Osteoblast (primary cell): ENCODE data around the gene YTHDC1. TPM values are rescaled to one million over a fixed set of nuclear protein-coding genes. Genes with fewer than 3 reads are reported as not detected.

Experiments used
- DNase-seq: peaks from one replicate; pipeline ENCODE4 v3.0.0; 2011; ENCODE audit warnings: low spot score, mixed read lengths; ENCODE audit not compliant: insufficient read length; ENCODE audit errors: missing footprints
- H2AFZ ChIP-seq: 2 replicates; pipeline ENCODE4 v1.6.0; 2011; ENCODE audit warnings: mild to moderate bottlenecking, low read length
- H3K27ac ChIP-seq: 2 replicates; pipeline ENCODE4 v1.5.1; 2011; ENCODE audit warnings: mild to moderate bottlenecking, low read depth, low read length, moderate library complexity
- H3K27me3 ChIP-seq: 2 replicates; pipeline ENCODE4 v1.6.0; 2012; ENCODE audit warnings: mild to moderate bottlenecking, control low read depth, inconsistent platforms, low read length, moderate library complexity; ENCODE audit not compliant: insufficient read depth
- H3K36me3 ChIP-seq: 2 replicates; pipeline ENCODE4 v1.5.1; 2011; ENCODE audit warnings: mild to moderate bottlenecking, low read length, control low read depth, moderate library complexity; ENCODE audit not compliant: insufficient read depth
- H3K4me1 ChIP-seq: 2 replicates; pipeline ENCODE4 v1.5.1; 2011; ENCODE audit warnings: mild to moderate bottlenecking, low read length, control low read depth, moderate library complexity; ENCODE audit not compliant: insufficient read depth
- H3K4me2 ChIP-seq: 2 replicates; pipeline ENCODE4 v1.6.0; 2011; ENCODE audit warnings: mild to moderate bottlenecking, low read length; ENCODE audit not compliant: insufficient read depth
- H3K4me3 ChIP-seq: fragments of 200-600 bp; sonication (generic); 3 replicates; pipeline ENCODE4 v1.5.1; 2012; ENCODE audit warnings: mild to moderate bottlenecking, low read length, inconsistent platforms; ENCODE audit not compliant: insufficient read depth
- H3K79me2 ChIP-seq: 2 replicates; pipeline ENCODE4 v1.6.0; 2012; ENCODE audit warnings: mild to moderate bottlenecking, low read length, control low read depth, inconsistent platforms; ENCODE audit not compliant: insufficient read depth
- H3K9me3 ChIP-seq: 2 replicates; pipeline ENCODE4 v1.5.1; 2011; ENCODE audit warnings: low read depth, low read length, control low read depth
- H4K20me1 ChIP-seq: 2 replicates; pipeline ENCODE4 v1.6.0; 2012; ENCODE audit warnings: mild to moderate bottlenecking, low read length, control low read depth; ENCODE audit not compliant: insufficient read depth
- CTCF ChIP-seq: IDR thresholded peaks from 2 replicates; pipeline ENCODE4 v1.5.1; 2011; ENCODE audit warnings: mild to moderate bottlenecking, low read depth, low read length, moderate library complexity; ENCODE audit errors: extremely low read depth
- total RNA-seq: library from RNA; depleted of rRNA; stranded (reverse); fragments of >200 nt; gene quantifications from 2 replicates; pipeline ENCODE4 v1.2.3, GENCODE V29; 2012

Gene YTHDC1
- total RNA-seq, 1 donor: 40.2 TPM

GRCh38 chr4:68337522-68337921 lies 12.4 kb downstream of the YTHDC1 start:
- no peak for TF ChIP-seq CTCF
- H3K4me2 ChIP-seq: no peak overlapping the region

DNA sequence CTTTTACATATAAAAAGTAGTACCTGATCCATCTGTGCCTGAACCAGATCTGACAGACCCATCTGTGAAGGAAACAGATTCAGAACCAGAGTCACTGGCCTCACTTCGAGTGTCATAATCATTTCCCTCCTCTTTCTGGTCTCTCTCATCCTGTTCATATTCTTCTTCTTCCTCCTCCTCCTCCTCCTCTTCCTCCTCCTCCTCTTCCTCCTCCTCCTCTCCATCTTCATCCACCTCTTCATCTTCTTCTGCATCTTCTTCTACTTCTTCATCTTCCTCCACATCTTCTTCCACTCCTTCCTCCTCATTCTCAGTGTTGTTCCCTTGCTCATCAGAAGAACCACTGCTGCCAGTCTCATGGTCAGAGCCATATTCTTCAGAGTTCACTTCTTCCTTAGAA lies 12.9 kb downstream of the YTHDC1 start:
- H3K79me2 ChIP-seq: peaks cover 85% of the 10 kb centered on the region
- H3K27ac ChIP-seq: no peak overlapping the region
- H3K4me3 ChIP-seq: no peak overlapping the region
- H4K20me1 ChIP-seq: peaks cover 45% of the 10 kb centered on the region
- no peaks in the 10 kb centered on the region for H3K27me3 ChIP-seq
- no peak for DNase-seq
- peaks cover 37% of the 10 kb centered on the region for H3K36me3 ChIP-seq
- H2AFZ ChIP-seq: no peak overlapping the region
- H3K9me3 ChIP-seq: no peaks in the 10 kb centered on the region
- peaks cover 5% of the 10 kb centered on the region for H3K4me1 ChIP-seq
- no peak overlapping the region for H3K4me2 ChIP-seq
- TF ChIP-seq CTCF: no peak

More at GRCh38 chr4:68337522-68337921, 12.4 kb downstream of the YTHDC1 start:
- no peak overlapping the region for H3K27ac ChIP-seq
- H3K36me3 ChIP-seq: peaks cover 32% of the 10 kb centered on the region
- H3K4me1 ChIP-seq: peaks cover 10% of the 10 kb centered on the region
- DNase-seq: no peak
- no peaks in the 10 kb centered on the region for H3K9me3 ChIP-seq
- H3K4me3 ChIP-seq: no peak overlapping the region
- H3K27me3 ChIP-seq: no peaks in the 10 kb centered on the region
- H3K79me2 ChIP-seq: peaks cover 86% of the 10 kb centered on the region
- H2AFZ ChIP-seq: no peak overlapping the region
- H4K20me1 ChIP-seq: peaks cover 50% of the 10 kb centered on the region

DNA sequence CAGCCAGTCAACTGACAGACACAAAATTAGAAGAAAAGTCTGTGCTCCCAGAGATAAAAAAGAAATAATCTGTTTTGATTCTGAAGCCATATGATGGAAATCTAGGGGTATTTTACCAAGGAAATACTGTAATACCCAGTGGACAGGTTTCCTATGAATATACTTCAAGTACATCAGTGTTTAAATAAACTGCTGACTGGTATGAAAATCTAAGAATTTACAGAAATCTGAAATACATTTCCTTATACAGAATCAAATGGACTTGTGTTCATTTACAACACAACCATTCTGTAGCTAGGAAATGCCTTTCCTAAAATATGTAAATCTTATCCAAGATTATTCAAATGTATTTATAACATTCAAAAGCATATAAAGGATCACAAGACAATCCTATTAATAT lies 13.4 kb downstream of the YTHDC1 start:
- H3K36me3 ChIP-seq: peaks cover 42% of the 10 kb centered on the region
- no peak overlapping the region for H2AFZ ChIP-seq
- peaks cover 83% of the 10 kb centered on the region for H3K79me2 ChIP-seq
- H3K27me3 ChIP-seq: no peaks in the 10 kb centered on the region
- peaks cover 41% of the 10 kb centered on the region for H4K20me1 ChIP-seq
- no peak for DNase-seq
- H3K27ac ChIP-seq: no peak overlapping the region
- H3K4me2 ChIP-seq: no peak overlapping the region
- no peaks in the 10 kb centered on the region for H3K9me3 ChIP-seq
- TF ChIP-seq CTCF: no peak
- no peak overlapping the region for H3K4me3 ChIP-seq
- H3K4me1 ChIP-seq: no peaks in the 10 kb centered on the region

- peaks cover 21% of the 10 kb centered on the region for H3K79me2 ChIP-seq
- no peak overlapping the region for H3K4me2 ChIP-seq
- no peak overlapping the region for H3K4me3 ChIP-seq
- H3K4me1 ChIP-seq: no peaks in the 10 kb centered on the region
- no peak for TF ChIP-seq CTCF
- no peaks in the 10 kb centered on the region for H3K9me3 ChIP-seq
- H4K20me1 ChIP-seq: no peaks in the 10 kb centered on the region
- no peak for DNase-seq
- no peak overlapping the region for H3K27ac ChIP-seq
- no peak overlapping the region for H2AFZ ChIP-seq
- no peaks in the 10 kb centered on the region for H3K27me3 ChIP-seq
- peaks cover 76% of the 10 kb centered on the region for H3K36me3 ChIP-seq
Measured at GRCh38 chr4:68326141-68326540, 23.7 kb downstream of the YTHDC1 start.
